PC-9 (cell line): Measurements from ENCODE around the gene RIPOR3. TPM values are rescaled to one million over a fixed set of nuclear protein-coding genes. Genes with fewer than 3 reads are reported as not detected.
"Not testable (repeated sequence)": the region's sequence is repeated elsewhere in the genome, so short reads cannot be mapped to it uniquely, and the experiment has no call there.

Experiments used
- BruUV-seq: library from RNA; stranded (reverse); fragments of 400-500 nt; replicated peaks from 2 replicates; lab custom pipeline; 2021; lab: Mats Ljungman, UMichigan
- CTCF ChIA-PET: fragments of 300-600 bp; sonication (Branson Sonifier 250); formaldehyde crosslinking; loops from one replicate; lab custom pipeline; 2022; ENCODE audit warnings: antibody characterized with exemption; lab: Charles Lee
- POLR2A ChIA-PET: fragments of 300-600 bp; sonication (Branson Sonifier 250); formaldehyde crosslinking; loops from one replicate; lab custom pipeline; 2022; ENCODE audit warnings: antibody characterized with exemption; ENCODE audit not compliant: unreplicated experiment; lab: Charles Lee
- DNase-seq, 2 experiments: peaks; one replicate each; pipeline versions ENCODE4 v3.0.0 to v3.0.0-alpha.2; 2015 to 2022; ENCODE audit warnings: mixed read lengths in 1 of 2
- H2AFZ ChIP-seq: fragments of 200-600 bp; sonication (generic); 2 replicates; pipeline ENCODE4 v1.8.1; 2017; ENCODE audit warnings: antibody characterized with exemption
- H3F3A ChIP-seq: fragments of 200-600 bp; sonication (generic); 2 replicates; pipeline ENCODE4 v1.8.1; 2017; ENCODE audit warnings: antibody characterized with exemption, mild to moderate bottlenecking, low read depth; ENCODE audit not compliant: insufficient read depth
- H3K27ac ChIP-seq: fragments of 200-600 bp; sonication (generic); 2 replicates; pipeline ENCODE4 v1.6.1; 2016; ENCODE audit warnings: mixed run types
- H3K27me3 ChIP-seq: fragments of 200-600 bp; sonication (generic); 2 replicates; pipeline ENCODE4 v1.6.1; 2016; ENCODE audit warnings: low read depth, mixed run types; ENCODE audit not compliant: insufficient read depth
- H3K36me3 ChIP-seq: fragments of 200-600 bp; sonication (generic); 2 replicates; pipeline ENCODE4 v1.6.1; 2016; ENCODE audit warnings: low read depth, mixed run types
- H3K4me1 ChIP-seq: fragments of 200-600 bp; sonication (generic); replicated peaks from 2 replicates; pipeline ENCODE4 v1.6.1; 2016; ENCODE audit warnings: mixed run types; ENCODE audit not compliant: insufficient read depth
- H3K4me2 ChIP-seq: fragments of 200-600 bp; sonication (generic); 2 replicates; pipeline ENCODE4 v1.6.1; 2017; ENCODE audit warnings: mixed run types
- H3K4me3 ChIP-seq: fragments of 200-600 bp; sonication (generic); 2 replicates; pipeline ENCODE4 v1.6.1; 2016; ENCODE audit warnings: mixed run types
- H3K79me2 ChIP-seq: fragments of 200-600 bp; sonication (generic); 2 replicates; pipeline ENCODE4 v1.6.1; 2017; ENCODE audit warnings: low read depth, mixed run types
- H3K9me2 ChIP-seq: fragments of 200-600 bp; sonication (generic); 2 replicates; pipeline ENCODE4 v1.8.1; 2017; ENCODE audit warnings: mild to moderate bottlenecking; ENCODE audit not compliant: insufficient read depth
- H3K9me3 ChIP-seq: fragments of 200-600 bp; sonication (generic); 2 replicates; pipeline ENCODE4 v1.8.1; 2016; ENCODE audit warnings: low read depth; ENCODE audit not compliant: insufficient read depth
- H4K20me1 ChIP-seq: fragments of 200-600 bp; sonication (generic); 2 replicates; pipeline ENCODE4 v1.8.1; 2017; ENCODE audit not compliant: insufficient read depth
- EZH2 ChIP-seq: fragments of 200-600 bp; sonication (generic); IDR thresholded peaks from 2 replicates; pipeline ENCODE4 v1.8.0; 2017; ENCODE audit warnings: antibody characterized with exemption, low read depth
- intact Hi-C: fragments of 100-400 bp; cut with micrococcal nuclease; formaldehyde crosslinking; loops from one replicate; pipeline ENCODE4 v1.10.0; 2022; ENCODE audit not compliant: unreplicated experiment
- total RNA-seq: library from RNA; stranded (reverse); gene quantifications from 2 replicates; pipeline ENCODE4 v1.2.3, GENCODE V29; 2021
- TF ChIP-seq, protein P1 (sequence below): fragments of 200-600 bp; sonication (generic); conservative IDR thresholded peaks from 2 replicates; pipeline ENCODE4 v1.6.1; 2017; ENCODE audit warnings: mixed run types, antibody characterized with exemption, mild to moderate bottlenecking, moderate library complexity

RIPOR3 gene
- total RNA-seq, 1 experiment from 2014 or later = 6.3 TPM

DNA sequence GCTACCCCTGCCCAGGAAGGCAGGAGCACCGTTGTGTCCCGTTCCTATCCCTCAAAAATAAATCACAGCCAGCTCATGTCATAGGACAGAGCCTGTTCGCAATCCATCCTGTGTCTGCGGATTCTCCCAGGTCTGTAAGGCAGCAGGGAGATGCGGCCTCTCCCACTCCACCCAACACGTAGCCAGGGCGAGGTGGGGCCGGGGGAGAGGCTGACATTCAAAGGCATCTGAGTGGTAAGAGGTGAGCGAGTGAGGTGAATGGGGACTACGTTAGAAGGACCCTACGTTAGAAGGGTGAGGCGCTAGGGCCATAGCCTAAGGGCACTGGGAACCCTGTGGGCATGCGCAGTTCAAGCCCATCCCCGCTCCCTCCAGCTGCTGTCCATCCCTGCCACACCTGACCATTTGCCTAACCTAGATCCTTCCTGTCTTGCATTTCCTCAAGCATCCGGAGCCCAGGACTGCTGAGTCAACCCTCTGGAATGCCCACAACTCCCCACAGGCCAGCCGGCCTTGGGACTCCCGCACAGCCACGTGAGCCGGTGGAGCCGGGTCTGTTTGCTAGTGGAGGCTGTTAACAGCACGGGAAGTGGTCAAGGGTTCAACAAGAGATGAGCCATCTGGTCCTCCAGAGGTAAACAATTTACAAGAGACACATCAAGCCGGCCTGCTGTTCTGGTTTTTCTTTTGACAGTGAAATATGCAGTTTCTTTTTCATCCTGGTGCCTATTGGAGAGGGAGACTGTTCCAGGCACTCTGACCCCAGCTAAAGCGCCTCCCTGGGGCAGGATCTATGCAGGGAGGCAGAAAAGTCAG lies 45.9 kb downstream of the RIPOR3 start:
- DNase-seq = peak; percentile 97 to 100
- no TSS peak for BruUV-seq
- H2AFZ ChIP-seq = peak overlapping the region; percentile 70
- no peaks in the 10 kb centered on the region for H3K36me3 ChIP-seq
- peak overlapping the region; percentile 16; the same call in 1 of the 2 replicates for H3K4me3 ChIP-seq
- intact Hi-C loops = loop anchor here (1.0 kb wide), 3 partner anchors 14 to 116 kb away; no protein-coding TSS in a partner anchor
- ChIA-PET POLR2A (interaction anchor here (0.5 to 0.9 kb wide), 8 partner anchors 10 to 938 kb away, joined by 3 to 14 read pairs (median 5); no protein-coding TSS in a partner anchor), CTCF (interaction anchor here (0.6 to 1.0 kb wide), 3 partner anchors 13 to 110 kb away, joined by 3 read pairs; no protein-coding TSS in a partner anchor)
- peak overlapping the region; percentile 70 for H3K4me2 ChIP-seq
- TF ChIP-seq, protein P1, sequence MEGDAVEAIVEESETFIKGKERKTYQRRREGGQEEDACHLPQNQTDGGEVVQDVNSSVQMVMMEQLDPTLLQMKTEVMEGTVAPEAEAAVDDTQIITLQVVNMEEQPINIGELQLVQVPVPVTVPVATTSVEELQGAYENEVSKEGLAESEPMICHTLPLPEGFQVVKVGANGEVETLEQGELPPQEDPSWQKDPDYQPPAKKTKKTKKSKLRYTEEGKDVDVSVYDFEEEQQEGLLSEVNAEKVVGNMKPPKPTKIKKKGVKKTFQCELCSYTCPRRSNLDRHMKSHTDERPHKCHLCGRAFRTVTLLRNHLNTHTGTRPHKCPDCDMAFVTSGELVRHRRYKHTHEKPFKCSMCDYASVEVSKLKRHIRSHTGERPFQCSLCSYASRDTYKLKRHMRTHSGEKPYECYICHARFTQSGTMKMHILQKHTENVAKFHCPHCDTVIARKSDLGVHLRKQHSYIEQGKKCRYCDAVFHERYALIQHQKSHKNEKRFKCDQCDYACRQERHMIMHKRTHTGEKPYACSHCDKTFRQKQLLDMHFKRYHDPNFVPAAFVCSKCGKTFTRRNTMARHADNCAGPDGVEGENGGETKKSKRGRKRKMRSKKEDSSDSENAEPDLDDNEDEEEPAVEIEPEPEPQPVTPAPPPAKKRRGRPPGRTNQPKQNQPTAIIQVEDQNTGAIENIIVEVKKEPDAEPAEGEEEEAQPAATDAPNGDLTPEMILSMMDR = no peak
- no peak for TF ChIP-seq EZH2
- no peaks in the 10 kb centered on the region for H3K9me2 ChIP-seq
- no peaks in the 10 kb centered on the region for H3K79me2 ChIP-seq
- no peaks in the 10 kb centered on the region for H4K20me1 ChIP-seq
- H3F3A ChIP-seq = peaks cover 41% of the 10 kb centered on the region
- H3K4me1 ChIP-seq = peaks cover 62% of the 10 kb centered on the region
- H3K27ac ChIP-seq = peak overlapping the region; percentile 86
- no peaks in the 10 kb centered on the region for H3K27me3 ChIP-seq
- H3K9me3 ChIP-seq = 0 out of 2 replicates have a peak, but pooled peaks cover 5% of the 10 kb centered on the region

DNA sequence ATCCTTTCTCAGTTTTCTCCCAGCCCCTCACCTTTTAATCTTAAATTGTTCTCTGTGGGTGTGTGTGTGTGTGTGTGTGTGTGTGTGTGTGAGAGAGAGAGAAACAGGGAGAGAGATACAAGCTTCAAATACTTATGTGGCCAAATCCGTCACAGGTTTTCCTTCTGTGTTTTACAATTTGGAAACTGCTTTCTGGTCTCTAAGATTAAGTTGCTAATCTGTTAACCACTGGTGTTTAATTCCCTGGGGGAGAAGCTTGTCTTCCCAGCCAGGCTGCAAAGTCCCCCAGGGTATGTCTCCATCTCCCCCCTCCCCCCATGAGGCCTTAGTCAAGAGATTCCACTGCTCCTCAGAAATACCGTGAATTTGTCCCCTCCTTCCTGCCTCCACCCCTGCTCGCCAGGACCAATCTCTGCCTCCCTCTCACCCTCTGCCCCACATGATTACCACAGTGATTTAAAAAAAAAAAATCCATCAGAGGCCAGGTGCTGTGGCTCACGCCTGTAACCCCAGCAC lies 49.0 kb downstream of the RIPOR3 start:
- no peak overlapping the region for H2AFZ ChIP-seq
- peak overlapping the region; percentile 69 for H3K4me2 ChIP-seq
- H3K27me3 ChIP-seq = no peaks in the 10 kb centered on the region
- H3K4me3 ChIP-seq = peak overlapping the region; percentile 4; the same call in 1 of the 2 replicates
- CTCF ChIA-PET = interaction anchor here (0.5 to 0.9 kb wide), 4 partner anchors 13 to 146 kb away, joined by 3 to 7 read pairs (median 4); no protein-coding TSS in a partner anchor
- DNase-seq = peak; percentile 45 to 66
- no peaks in the 10 kb centered on the region for H3K36me3 ChIP-seq
- no peaks in the 10 kb centered on the region for H4K20me1 ChIP-seq
- peaks cover 76% of the 10 kb centered on the region for H3K4me1 ChIP-seq
- POLR2A ChIA-PET = no interaction called here
- H3K9me3 ChIP-seq = 0 out of 2 replicates have a peak, but pooled peaks cover 5% of the 10 kb centered on the region
- TF ChIP-seq, protein P1 = no peak
- TF ChIP-seq EZH2 = no peak
- no peaks in the 10 kb centered on the region for H3K79me2 ChIP-seq
- BruUV-seq = no TSS peak
- H3K9me2 ChIP-seq = no peaks in the 10 kb centered on the region
- peaks cover 45% of the 10 kb centered on the region for H3F3A ChIP-seq
- intact Hi-C loops = no loop called here
- peak overlapping the region; percentile 82 for H3K27ac ChIP-seq

DNA sequence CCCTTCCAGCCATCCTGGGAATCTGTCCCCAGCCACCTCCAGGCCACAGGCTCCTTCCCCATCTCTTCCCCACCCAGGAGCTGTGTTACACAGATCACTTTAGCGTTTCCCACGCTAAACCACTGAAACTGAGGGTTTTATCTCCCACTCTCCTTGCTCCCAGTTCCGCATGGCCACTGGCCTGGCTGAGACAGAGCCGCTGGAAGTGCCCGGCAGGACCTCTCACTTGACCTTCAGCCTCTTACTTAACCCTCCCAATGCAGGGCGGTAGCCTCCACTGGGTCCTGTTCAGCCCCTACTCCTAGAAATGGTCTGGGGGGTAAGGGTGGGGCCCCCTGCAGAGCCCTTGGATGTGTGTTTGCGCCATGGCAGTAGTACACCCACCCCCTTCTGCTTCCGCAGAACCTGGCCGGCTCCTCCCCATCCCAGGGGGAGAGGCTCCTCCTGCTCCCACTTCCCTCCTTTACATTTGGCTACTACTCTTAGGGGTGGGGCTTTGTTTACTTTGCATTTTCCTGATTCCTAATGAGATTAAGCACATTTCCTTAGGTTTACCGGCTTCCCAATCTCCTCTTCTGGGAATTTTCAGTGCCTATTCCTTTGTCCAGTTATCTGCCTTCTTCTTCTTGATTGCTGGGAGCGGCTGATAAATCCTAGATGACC lies 49.6 kb downstream of the RIPOR3 start:
- H2AFZ ChIP-seq, H3K27me3 ChIP-seq, POLR2A ChIA-PET, H3K9me3 ChIP-seq, H3K36me3 ChIP-seq, BruUV-seq, H4K20me1 ChIP-seq, H3K79me2 ChIP-seq, intact Hi-C loops, DNase-seq, H3K9me2 ChIP-seq: not testable (repeated sequence)
- Histone ChIP-seq H3K4me3 (peak overlapping the region; percentile 4; the same call in 1 of the 2 replicates), H3K4me1 (peaks cover 78% of the 10 kb centered on the region), H3K4me2 (peak overlapping the region; percentile 69), H3K27ac (peak overlapping the region; percentile 82), H3F3A (peaks cover 42% of the 10 kb centered on the region)
- CTCF ChIA-PET = interaction anchor here (0.9 kb wide), 1 partner anchor 21 kb away, joined by 3 read pairs; no protein-coding TSS in a partner anchor

DNA sequence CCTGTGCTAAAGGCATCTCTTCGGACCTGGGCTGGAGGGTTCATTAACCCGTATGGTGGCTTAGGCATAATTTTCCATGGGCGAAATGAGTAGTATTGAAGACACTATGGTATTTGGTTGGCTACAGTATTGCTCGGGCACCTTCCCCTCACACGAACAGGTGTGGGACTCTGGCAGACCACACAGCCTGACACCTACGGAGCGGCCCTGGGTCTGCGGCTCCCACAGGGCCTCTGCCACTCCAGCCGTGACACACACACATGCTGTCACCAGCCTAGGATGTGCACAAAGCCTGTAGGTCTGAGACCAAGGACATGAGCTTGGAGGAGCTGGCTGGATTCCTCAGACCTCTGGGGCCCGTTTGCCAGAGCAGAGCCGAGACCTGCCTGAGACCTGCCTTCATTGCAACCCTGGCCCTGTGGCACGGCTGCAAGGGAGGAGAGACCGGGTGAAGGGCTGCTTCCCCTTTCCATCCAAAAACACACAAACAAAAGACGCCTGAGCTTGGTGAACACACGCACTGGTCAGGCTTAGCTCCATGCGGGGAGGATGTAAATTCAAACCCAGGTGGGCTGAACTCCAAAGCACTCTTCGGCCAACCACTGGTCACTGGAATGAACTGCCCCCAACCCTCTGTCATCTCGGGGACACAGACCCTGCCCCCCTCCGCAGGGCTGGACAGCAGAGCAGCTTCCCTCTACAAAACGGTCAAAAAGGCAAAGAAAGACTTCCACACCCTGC lies 51.2 kb downstream of the RIPOR3 start:
- H3K27ac ChIP-seq, H2AFZ ChIP-seq, POLR2A ChIA-PET, H3K9me2 ChIP-seq, BruUV-seq, DNase-seq, H3K4me3 ChIP-seq, H3K4me2 ChIP-seq, H3K27me3 ChIP-seq, H3K9me3 ChIP-seq, H4K20me1 ChIP-seq, H3K79me2 ChIP-seq, H3K36me3 ChIP-seq: not testable (repeated sequence)
- intact Hi-C loops = loop anchor here (5.0 kb wide), 1 partner anchor 147 kb away; no protein-coding TSS in a partner anchor
- peaks cover 72% of the 10 kb centered on the region for H3K4me1 ChIP-seq
- H3F3A ChIP-seq = peaks cover 39% of the 10 kb centered on the region
- CTCF ChIA-PET = interaction anchor here (0.7 kb wide), 1 partner anchor 20 kb away, joined by 5 read pairs; no protein-coding TSS in a partner anchor
